Astrocyte (in vitro differentiated cells and primary cell): Measurements from ENCODE around the gene SIPA1.
"Not testable (repeated sequence)": the region's sequence is repeated elsewhere in the genome, so short reads cannot be mapped to it uniquely, and the experiment has no call there.

ENCODE experiments used
- CTCF ChIP-seq: IDR thresholded peaks from 2 replicates; pipeline ENCODE4 v1.5.1; 2011; ENCODE audit warnings: low read depth, mild to moderate bottlenecking, inconsistent platforms, low read length, moderate library complexity; ENCODE audit not compliant: insufficient read depth
- EZH2 ChIP-seq: IDR thresholded peaks from 2 replicates; pipeline ENCODE4 v1.6.1; 2012; ENCODE audit warnings: mild to moderate bottlenecking, low read length, inconsistent platforms; ENCODE audit not compliant: insufficient read depth

GRCh38 chr11:65683480-65683879, 45.6 kb downstream of the SIPA1 start:
- not testable (repeated sequence) for TF ChIP-seq CTCF, EZH2
